HG03432 (cell line): ENCODE measurements around the gene EXOC4.
"Not testable (repeated sequence)": the region's sequence is repeated elsewhere in the genome, so short reads cannot be mapped to it uniquely, and the experiment has no call there.

Experiments
- ATAC-seq: cut with Tn5 transposase; IDR thresholded peaks from one replicate; pipeline ENCODE4 v1.9.1; 2021; ENCODE audit warnings: mild to moderate bottlenecking, moderate library complexity; ENCODE audit not compliant: unreplicated experiment

Gene EXOC4

DNA sequence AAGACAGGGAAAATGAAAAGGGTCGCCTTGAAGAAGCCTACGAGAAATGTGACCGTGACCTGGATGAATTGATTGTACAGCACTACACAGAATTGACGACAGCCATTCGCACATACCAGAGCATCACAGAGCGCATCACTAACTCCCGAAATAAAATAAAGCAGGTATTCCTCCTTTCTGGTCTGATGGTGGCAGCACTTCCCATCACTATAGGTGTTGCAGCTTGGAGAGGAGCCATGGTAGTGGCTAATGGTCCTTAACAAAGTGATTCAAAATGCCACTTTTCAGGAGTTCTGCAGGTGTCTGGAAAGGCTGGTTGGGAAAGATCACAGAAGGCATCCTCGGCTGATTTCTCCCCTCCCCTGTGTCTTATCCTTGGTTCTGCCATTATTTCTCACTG, 22.1 kb downstream of the EXOC4 start:
- ATAC-seq = no peak

DNA sequence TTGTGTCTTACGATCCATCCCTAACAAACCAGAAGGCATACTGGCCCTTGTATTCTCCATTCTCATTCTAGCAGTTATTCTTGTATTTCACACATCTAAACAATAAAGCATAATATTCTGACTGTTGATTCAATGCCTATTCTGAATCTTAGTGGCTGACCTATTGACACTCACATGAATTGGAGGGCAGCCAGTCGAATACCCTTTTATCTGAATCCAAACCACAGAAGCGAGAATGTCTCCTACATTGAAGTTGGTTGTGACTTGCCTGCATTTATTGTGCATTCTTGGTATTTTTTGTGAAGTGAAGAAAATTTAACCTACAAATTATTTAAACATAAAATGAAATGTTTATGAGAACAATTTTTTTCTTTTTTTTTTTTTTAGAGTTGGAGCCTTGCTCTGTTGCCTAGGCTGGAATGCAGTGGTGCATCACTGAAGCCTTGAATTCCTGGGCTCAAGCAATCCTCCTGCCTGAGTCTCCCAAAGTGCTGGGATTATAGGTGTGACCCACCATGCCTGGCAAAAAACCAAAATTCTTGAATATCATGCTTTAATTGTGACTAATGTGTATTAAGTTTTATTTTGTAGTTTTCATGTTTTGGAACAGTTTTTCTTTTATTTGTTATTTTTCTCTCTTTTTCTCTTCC, 22.7 kb downstream of the EXOC4 start:
- ATAC-seq = no peak

DNA sequence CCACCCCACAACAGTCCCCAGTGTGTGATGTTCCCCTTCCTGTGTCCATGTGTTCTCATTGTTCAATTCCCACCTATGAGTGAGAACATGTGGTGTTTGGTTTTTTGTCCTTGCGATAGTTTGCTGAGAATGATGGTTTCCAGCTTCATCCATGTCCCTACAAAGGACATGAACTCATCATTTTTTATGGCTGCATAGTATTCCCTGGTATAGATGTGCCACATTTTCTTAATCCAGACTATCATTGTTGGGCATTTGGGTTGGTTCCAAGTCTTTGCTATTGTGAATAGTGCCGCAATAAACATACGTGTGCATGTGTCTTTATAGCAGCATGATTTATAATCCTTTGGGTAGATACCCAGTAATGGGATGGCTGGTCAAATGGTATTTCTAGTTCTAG, 26.1 kb downstream of the EXOC4 start:
- not testable (repeated sequence) for ATAC-seq

DNA sequence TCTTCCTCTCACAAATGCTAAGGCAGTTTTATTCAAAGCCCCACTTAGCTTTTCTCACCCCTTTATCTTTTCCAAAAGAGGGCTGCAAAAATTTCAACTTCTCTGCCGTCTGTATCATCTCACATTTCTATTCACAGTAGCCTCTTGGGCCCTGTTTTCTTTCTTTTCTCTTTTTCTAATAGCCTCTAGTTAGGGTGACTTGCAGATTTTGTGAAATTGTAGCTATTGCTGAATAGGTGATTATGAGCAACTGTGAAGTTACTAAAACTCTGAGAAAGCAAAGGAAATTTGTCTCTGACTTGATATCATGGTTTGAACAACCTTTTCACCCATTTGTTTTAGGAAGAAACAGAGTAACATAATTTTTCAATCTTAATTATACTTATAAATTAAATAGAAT, 29.2 kb downstream of the EXOC4 start:
- no peak for ATAC-seq

DNA sequence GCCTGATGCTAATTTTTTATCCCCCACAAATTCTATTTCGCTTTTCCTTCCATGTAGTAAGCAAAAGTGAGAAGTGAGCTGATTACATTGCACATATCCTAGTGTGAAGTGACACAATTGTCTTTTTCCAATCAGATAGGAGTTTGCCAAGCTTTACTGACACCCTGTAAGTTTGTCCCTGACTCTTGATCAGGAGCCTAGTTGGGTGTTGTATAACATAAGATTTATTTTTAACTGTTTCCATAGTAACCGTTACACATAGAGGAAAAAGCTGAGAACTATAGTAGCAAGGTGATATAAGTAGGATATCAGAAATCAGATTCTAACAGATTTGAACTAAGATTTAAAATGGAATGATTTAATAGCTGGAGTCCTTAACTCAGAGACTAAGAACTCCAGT, 31.2 kb downstream of the EXOC4 start:
- no peak for ATAC-seq

DNA sequence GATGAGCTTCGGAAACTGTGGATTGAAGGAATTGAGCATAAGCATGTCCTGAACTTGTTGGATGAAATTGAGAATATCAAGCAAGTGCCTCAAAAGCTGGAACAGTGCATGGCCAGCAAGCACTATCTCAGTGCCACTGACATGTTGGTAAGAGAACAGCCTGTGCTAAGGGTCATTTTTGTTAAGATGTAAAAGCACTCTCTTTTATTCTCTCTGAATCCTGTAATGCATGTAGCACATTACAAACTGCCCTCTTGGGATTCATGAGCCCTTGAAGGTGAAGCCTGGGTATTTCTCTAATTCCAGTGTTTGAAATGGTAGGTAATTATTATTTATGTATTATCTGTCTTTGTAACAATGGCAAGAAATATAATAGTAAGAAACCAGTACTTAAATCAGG, 36.1 kb downstream of the EXOC4 start:
- ATAC-seq = no peak

DNA sequence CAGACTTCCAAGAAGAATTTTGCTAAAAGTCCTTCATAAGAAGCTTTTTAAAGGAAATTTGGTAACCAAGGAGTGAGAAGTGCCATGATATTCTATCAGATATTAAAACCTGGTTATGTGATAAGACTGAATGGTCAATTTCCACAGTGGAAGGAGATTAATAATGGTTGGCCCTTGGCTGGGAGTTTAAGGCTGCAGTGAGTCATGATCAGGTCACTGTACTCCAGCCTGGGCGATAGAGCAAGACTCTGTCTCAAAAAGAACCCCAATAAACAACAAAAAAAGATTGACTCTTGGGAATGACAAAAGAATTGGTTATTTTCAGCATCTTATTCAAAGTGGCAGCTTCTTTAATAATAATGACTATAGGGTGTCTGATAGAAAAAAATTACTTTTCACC, 37.2 kb downstream of the EXOC4 start:
- ATAC-seq = no peak

DNA sequence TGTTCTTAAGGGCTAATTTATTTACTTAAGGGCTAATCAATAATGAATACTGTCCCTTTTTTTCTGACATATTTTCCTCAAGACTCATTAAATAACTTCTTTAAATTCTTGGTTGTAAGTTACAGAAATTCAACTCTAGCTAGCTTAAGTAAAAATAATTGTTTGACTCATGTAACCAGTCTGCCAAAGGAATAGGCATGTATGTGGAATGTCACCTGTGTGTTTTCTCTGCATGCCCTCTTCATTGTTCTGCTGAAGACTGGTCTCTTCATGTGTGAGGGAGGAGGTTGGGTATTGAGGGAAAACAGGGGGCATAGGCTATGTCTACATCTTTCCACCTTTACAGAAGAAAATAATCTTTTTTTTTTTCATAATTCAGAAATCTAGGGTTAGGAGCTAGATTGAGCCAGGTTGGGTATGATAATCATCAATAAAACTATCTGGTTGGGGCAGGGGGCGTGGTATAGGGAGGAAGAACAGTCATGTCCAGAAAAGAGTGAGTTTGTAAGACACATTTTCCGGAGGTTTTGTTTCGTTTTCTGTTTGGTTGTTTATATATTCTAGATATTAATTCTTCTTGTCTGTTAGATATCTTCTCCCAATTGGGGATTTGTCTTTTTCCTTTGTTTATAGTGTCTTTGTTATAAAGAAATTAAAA, 37.9 kb downstream of the EXOC4 start:
- no peak for ATAC-seq

DNA sequence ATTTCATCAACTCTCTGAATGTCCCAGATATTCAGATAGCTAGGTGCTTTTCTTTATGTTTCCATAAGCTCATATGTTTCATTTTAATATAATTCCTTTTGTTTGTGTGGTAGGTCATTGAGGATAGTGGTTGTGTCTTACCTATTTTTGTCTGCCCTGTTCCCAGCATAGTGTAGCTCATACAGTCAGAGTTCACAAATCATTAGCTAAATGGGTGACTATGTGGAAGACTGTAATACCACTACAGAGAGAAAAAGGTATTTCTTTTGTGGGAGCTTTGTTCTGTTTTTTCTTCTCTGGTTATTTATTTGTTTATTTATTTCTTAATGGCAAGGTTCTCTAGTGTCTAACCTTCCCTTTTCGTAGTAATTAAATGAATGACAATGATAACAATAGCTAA, 39.8 kb downstream of the EXOC4 start:
- no peak for ATAC-seq

DNA sequence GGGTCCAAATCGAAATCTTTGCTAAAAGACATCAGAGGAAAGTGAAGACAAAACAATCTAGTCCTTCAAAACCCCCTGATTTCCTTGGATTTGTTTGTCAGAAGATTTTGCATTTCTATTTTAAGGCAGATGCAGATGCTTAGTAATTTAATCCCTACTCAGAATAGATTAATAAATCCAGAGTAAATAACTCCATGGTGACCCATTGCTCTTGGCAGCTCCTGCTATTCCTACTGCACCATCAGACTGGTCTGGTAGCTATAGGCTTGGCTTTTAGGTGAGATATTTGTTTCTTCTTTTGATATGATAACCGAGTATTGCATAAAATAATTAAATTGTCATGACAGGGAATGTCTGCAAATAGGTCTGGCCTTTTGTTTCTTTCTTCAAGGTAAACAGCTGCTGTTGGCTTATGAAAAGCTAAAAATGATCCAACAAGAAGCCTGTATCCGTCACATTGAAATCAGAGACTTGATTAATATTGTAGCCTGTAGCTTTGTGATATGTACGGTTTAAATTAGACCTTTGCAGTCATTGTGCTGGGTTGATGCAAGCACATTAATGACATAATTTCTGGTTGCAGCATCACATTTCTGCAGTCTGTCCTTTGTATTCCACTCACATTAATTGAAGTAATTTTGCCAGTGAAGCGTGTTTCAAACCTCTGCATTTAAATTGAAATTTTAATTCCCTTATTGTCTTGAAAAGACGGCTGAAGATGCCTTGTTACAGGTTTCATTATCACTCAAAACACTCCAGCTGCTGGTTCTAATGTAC, 40.7 kb downstream of the EXOC4 start:
- ATAC-seq = no peak

DNA sequence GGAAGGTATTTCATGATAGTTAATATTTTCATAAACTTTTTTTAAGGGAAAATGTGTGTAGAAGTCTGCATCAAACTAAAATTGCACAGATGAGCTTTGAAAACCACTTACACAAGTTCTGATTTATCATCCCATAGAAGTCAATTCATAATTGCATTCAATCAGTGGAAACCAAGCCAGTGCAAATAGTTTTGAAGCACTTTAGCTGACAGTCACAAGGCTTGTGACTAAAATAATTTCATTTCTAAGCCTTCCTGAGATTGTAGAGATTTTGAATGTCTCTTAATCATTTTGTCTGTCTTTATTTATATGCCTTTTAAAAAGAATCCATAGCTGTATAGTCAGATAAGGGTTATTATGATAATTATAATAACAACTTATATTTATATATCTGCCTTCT, 41.4 kb downstream of the EXOC4 start:
- ATAC-seq = no peak

DNA sequence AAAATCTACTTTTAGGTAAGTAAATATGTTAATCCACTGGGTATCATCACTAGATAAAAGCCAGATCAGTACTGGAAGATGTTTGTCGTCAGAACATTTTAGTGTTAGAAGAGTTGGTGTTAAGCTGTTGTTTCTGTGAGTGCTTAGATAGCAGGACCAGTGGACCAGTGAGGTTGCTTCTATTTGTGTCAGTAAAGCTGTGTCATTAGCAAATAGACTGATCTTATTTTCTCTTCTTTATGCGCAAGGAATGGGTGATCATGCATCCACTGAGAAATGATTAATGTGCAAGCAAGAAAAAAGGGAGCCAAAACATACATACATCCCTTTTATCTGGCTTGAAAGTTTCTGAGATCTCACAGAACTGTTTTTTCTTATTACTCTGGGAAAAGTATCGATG, 42.6 kb downstream of the EXOC4 start:
- ATAC-seq = no peak

DNA sequence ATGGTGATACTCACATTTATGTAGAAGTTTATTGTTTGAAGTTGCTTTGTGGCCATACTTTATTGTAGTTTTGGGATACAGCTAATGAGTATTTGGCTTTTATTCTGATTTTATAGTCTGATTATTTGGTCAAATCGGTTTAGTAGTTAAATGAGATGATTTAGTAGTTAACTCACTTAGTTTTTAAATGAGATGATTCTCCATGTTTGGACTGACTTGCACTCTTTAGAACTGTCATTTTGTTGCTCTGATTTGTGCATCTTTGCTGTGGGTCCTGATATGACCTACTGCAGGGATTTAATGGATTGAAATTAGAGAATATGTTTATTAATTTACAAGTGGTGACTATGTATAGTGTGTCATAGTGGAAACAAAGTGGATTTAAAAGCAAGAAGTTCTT, 44.2 kb downstream of the EXOC4 start:
- no peak for ATAC-seq

DNA sequence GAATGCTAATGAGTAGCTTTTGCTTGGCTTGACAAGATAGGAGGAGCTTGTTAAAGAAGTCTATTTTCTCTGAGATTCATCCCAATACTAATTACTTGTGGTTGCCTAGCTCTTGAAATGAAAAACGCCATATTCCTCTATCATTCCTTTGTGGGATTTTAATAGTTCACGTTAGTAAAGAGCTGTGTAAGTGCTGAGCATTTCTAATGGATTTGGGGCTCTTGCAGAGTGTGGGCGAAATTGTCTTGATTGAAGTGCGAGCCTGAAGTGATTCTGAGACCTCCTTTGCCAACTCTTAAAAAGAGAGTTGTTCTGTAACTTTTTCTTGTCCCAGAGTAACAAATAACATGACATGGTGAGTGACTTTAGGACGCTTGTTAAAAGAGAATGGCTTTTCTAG, 45.2 kb downstream of the EXOC4 start:
- ATAC-seq = no peak

DNA sequence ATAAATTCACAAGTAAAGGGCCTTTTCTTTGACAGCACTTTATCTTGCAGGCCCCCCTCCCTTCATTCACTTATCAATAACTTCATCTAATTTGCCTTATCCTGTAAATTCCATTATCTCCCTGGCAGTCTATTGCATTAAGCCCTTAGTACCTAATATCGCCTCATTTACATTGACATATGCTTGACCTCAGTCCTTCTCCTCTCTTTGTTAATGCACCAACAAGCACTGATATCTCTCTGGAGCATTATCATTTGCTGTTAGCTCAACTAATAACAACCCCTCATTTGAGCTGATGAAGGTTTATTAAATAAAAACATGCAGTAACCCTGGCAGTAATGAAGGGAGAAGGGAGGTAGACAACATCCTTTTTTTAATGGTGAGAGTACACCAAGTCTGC, 46.8 kb downstream of the EXOC4 start:
- ATAC-seq = no peak

DNA sequence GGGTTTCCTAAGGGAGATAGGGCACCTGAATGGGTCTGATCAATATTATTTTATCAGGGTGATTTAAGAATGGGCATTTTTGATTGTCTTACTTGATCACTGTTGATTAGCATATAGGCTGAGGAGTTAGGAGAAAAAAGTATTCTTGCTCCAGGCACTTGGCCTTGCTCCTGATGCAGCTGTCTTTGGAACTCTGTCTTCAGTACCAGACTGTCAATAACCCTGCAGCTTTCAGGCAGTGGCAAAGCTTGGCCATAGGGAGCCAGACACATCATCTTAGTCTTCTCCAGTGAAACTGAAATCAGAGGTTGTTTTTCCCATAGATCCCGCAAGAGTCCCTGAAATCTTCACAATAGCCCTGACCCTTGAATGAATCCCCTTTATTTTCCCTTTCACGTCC, 47.2 kb downstream of the EXOC4 start:
- no peak for ATAC-seq

DNA sequence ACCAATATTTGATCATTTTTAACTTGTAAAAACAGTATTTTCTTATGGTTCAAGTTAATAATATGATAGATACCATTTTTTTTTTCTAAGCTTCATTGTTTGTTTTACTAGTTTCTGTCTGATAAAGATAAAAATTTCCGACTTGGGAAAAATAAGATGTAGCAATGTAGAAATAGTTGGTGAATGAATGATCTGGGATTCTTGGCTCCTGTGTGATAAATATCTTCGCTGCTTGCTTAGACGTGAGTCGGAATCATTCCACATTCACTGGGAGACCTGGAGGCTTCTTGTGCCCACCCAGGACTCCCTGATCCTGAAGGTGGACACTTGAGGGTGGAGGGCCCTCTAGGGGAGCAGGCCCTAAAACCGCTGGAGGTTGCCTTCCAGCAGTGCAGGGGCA, 47.9 kb downstream of the EXOC4 start:
- no peak for ATAC-seq

DNA sequence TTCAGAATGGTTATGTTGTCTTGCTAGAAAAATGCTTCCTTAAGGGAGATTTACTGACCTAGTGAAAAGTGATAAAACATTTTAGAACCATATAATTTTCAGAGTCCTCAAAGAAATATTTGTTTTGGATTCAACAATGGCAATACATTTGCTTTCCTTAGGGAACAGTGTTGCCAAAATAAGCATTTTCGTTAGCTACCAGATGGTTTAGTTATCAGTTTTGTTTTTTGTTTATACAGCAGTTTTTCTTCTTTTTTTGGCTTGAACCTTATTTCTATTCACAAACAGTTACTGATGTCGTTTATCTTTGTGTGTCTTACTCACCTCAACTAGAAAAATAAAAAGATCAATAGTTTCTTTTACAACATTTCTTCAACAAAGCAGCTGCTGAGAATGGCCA, 48.6 kb downstream of the EXOC4 start:
- no peak for ATAC-seq

DNA sequence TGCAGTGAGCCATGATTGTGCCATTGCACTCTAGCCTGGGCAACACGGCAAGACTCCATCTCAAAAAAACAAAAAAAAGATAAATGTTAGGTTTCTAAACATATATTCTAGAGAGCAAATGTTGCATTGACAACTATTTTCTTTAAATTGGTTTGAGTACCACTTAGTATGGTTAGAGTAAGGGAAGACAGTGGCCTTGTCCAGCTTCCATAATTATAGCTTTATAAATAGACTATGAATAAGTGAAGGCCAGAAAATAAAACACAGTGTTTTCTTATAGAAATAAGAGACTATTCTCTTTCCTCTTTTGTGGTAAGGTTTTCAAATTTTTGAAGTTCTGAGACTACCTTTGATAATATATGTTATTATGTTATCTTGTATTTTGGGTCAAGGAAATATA, 50.5 kb downstream of the EXOC4 start:
- ATAC-seq = no peak

DNA sequence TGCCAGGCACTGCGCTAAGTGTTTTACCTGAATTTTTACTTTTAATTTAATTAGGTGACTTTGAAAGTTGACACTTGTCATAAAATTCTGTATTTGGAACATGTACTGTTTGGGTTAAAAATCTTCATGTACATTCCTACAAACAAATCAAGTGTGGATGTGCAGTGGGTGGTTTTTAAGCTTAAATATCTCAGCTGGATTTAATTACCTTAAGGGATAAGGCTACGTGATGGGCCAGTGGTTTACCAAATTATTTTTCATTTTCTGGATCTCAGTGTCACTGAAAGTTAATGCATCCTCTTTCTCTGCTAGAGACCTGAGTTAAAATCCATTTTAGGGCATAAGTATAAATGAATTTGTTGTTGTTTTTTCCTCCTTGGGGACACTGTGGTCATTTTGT, 51.1 kb downstream of the EXOC4 start:
- ATAC-seq = no peak

DNA sequence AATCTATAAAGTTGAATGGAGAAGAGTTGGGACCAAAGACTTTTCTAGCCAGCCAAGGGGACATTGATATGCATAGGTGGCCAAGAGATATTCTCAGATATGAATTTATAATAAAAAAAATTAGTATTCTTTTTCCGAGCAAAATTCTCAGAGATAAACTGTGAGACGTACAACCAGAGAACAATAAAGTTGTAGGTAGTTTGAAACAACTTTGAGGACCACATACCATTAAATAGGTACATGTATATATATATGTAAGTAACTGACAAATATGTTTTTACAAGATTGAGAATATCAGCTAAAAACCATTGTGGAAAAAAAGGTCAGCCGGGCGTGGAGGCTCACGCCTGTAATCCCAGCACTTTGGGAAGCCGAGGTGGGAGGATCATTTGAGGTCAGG, 56.5 kb downstream of the EXOC4 start:
- no peak for ATAC-seq

DNA sequence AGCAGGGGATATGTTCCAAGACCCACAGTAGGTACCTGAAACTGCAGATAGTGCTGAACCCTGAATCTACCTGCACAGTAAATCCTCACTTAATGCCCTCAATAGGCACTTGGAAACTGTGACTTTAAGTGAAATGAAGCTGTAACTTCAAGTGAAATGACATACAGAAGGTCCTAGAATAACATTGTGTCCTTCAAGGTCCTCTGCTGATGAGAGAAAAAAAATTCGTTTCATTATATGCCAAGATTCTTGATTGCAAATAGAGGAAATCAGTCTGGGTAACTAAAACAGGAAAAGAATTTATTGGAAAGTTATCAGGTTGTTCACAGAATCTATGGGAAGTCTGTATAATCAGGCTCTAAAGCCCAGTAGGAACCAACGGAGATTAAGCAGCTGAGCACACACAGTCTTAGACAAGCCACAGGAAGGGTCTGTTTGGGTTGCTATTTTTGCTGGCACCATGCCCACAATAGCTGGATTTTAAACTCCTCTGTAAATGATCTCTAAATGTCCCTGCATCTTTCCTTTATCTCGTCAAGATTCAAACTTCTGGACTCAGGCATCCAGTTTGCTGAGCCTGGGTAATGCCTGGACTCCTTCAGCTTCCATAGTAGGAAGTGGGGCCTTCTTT, 57.5 kb downstream of the EXOC4 start:
- ATAC-seq = no peak
